Neuronal stem cell (in vitro differentiated cells): ENCODE data around the gene AFF4.

Experiments
- DNase-seq: peaks from one replicate; pipeline ENCODE4 v3.0.0-alpha.2; 2013; ENCODE audit warnings: low spot score
- H2AFZ ChIP-seq: one replicate; pipeline ENCODE4 v1.6.1; 2013; ENCODE audit warnings: mild to moderate bottlenecking, low read length, inconsistent platforms
- H2AK5ac ChIP-seq: 2 replicates; pipeline ENCODE4 v1.6.1; 2013; ENCODE audit warnings: low read depth, mild to moderate bottlenecking, inconsistent platforms, low read length, moderate library complexity, mixed read lengths
- H2BK120ac ChIP-seq: 2 replicates; pipeline ENCODE4 v1.6.1; 2013; ENCODE audit warnings: low read depth, mild to moderate bottlenecking, inconsistent platforms, low read length, moderate library complexity, mixed read lengths
- H2BK12ac ChIP-seq: one replicate; pipeline ENCODE4 v1.6.1; 2013; ENCODE audit warnings: low read length, inconsistent platforms
- H2BK15ac ChIP-seq: 2 replicates; pipeline ENCODE4 v1.6.1; 2013; ENCODE audit warnings: mild to moderate bottlenecking, low read length, inconsistent platforms, mixed read lengths
- H2BK5ac ChIP-seq: one replicate; pipeline ENCODE4 v1.6.1; 2013; ENCODE audit warnings: inconsistent platforms, mild to moderate bottlenecking, low read length, moderate library complexity
- H3K14ac ChIP-seq: one replicate; pipeline ENCODE4 v1.6.1; 2013; ENCODE audit warnings: low read length, inconsistent platforms
- H3K18ac ChIP-seq: 2 replicates; pipeline ENCODE4 v1.6.1; 2013; ENCODE audit warnings: low read length, inconsistent platforms
- H3K23ac ChIP-seq: 2 replicates; pipeline ENCODE4 v1.6.1; 2013; ENCODE audit warnings: low read depth, mild to moderate bottlenecking, mixed read lengths, low read length, inconsistent platforms; ENCODE audit not compliant: poor library complexity
- H3K27ac ChIP-seq: replicated peaks from 3 replicates; pipeline ENCODE4 v1.5.1; 2013; ENCODE audit warnings: low read length, inconsistent platforms
- H3K27me3 ChIP-seq, 3 experiments: 2 replicates each; pipeline ENCODE4 v1.6.1; 2013; ENCODE audit warnings: low read length in 3 of 3, mild to moderate bottlenecking in 2 of 3, inconsistent platforms in 1 of 3, low read depth in 1 of 3, mixed read lengths in 1 of 3, moderate library complexity in 1 of 3; ENCODE audit not compliant: control insufficient read depth in 3 of 3, insufficient read depth in 3 of 3
- H3K36me3 ChIP-seq, 2 donors: replicated peaks in 1 of 2; 2 replicates each; pipeline ENCODE4 v1.6.1; 2013; ENCODE audit warnings: low read length in 2 of 2; ENCODE audit not compliant: control insufficient read depth in 2 of 2, insufficient read depth in 2 of 2
- H3K4ac ChIP-seq: 2 replicates; pipeline ENCODE4 v1.6.1; 2013; ENCODE audit warnings: inconsistent platforms, mild to moderate bottlenecking, low read length, moderate library complexity
- H3K4me1 ChIP-seq, 2 donors: 1 replicate in 1 of 2; 2 replicates in 1 of 2; pipeline ENCODE4 v1.6.1; 2013; ENCODE audit warnings: low read length in 2 of 2, low read depth in 1 of 2; ENCODE audit not compliant: control insufficient read depth in 2 of 2, insufficient read depth in 1 of 2
- H3K4me2 ChIP-seq: one replicate; pipeline ENCODE4 v1.6.1; 2013; ENCODE audit warnings: mild to moderate bottlenecking, low read length, inconsistent platforms; ENCODE audit not compliant: insufficient read depth, poor library complexity, severe bottlenecking
- H3K4me3 ChIP-seq, 2 donors: 2 replicates each; pipeline ENCODE4 v1.5.1; 2013; ENCODE audit warnings: low read length in 2 of 2, mild to moderate bottlenecking in 2 of 2, inconsistent platforms in 1 of 2, moderate library complexity in 1 of 2
- H3K79me1 ChIP-seq: one replicate; pipeline ENCODE4 v1.6.1; 2013; ENCODE audit warnings: low read depth, mild to moderate bottlenecking, inconsistent platforms, low read length, moderate library complexity
- H3K9ac ChIP-seq: one replicate; pipeline ENCODE4 v1.6.1; 2013; ENCODE audit warnings: mild to moderate bottlenecking, low read depth, low read length, inconsistent platforms; ENCODE audit not compliant: poor library complexity
- H3K9me3 ChIP-seq, 2 donors: replicated peaks in 1 of 2; 2 replicates each; pipeline versions ENCODE3 to v1.6.1; 2013; ENCODE audit warnings: low read length in 2 of 2, mild to moderate bottlenecking in 2 of 2, inconsistent platforms in 1 of 2, low read depth in 1 of 2, mixed read lengths in 1 of 2, moderate library complexity in 1 of 2; ENCODE audit not compliant: control insufficient read depth in 2 of 2, insufficient read depth in 1 of 2
- H4K8ac ChIP-seq: one replicate; pipeline ENCODE4 v1.6.1; 2013; ENCODE audit warnings: low read depth, mild to moderate bottlenecking, inconsistent platforms, low read length, moderate library complexity
- H4K91ac ChIP-seq: one replicate; pipeline ENCODE4 v1.6.1; 2013; ENCODE audit warnings: low read length, low read depth, mild to moderate bottlenecking, inconsistent platforms; ENCODE audit not compliant: poor library complexity
- WGBS, 2 donors: extraction: QIAGEN DNeasy Blood & Tissue Kit; methylation state at CpG; one replicate each; pipeline ENCODE4 v1.1.7; 2013; ENCODE audit warnings: missing lambda C conversion rate in 2 of 2, mixed read lengths in 1 of 2; ENCODE audit not compliant: insufficient read length in 2 of 2, insufficient replicate concordance in 1 of 2; ENCODE audit errors: extremely low coverage in 2 of 2; 5-methylcytosine and 5-hydroxymethylcytosine counted together

The AFF4 gene

GRCh38 chr5:132890817-132891216 lies 72.6 kb downstream of the AFF4 start:
- WGBS, 2 donors = no CpG with 5 or more reads among the region's 4 CpGs
- Histone ChIP-seq H3K27me3 (no peaks in the 10 kb centered on the region), H3K79me1 (no peaks in the 10 kb centered on the region), H3K23ac (no peak overlapping the region), H2AK5ac (no peak overlapping the region), H3K4me3 (no peak overlapping the region), H3K4ac (no peak overlapping the region), H2AFZ (no peak overlapping the region), H4K91ac (no peak overlapping the region), H2BK120ac (no peak overlapping the region), H3K9me3 (no peaks in the 10 kb centered on the region), H2BK5ac (no peak overlapping the region), H3K27ac (no peak overlapping the region), H3K18ac (no peak overlapping the region), H3K9ac (no peak overlapping the region), H3K36me3 (peaks cover 20 to 98% of the 10 kb centered on the region in 2 donors), H2BK12ac (no peak overlapping the region), H3K4me2 (no peak overlapping the region), H2BK15ac (no peak overlapping the region), H3K14ac (no peak overlapping the region), H3K4me1 (no peaks in the 10 kb centered on the region), H4K8ac (no peak overlapping the region)
- no peak for DNase-seq

GRCh38 chr5:132889501-132889900 lies 73.9 kb downstream of the AFF4 start:
- no peaks in the 10 kb centered on the region for H3K4me1 ChIP-seq
- no peak overlapping the region for H4K8ac ChIP-seq
- H4K91ac ChIP-seq = no peak overlapping the region
- no peak overlapping the region for H2BK15ac ChIP-seq
- H2BK120ac ChIP-seq = no peak overlapping the region
- no peak overlapping the region for H2BK5ac ChIP-seq
- no peak overlapping the region for H3K4ac ChIP-seq
- H3K27ac ChIP-seq = no peak overlapping the region
- no peaks in the 10 kb centered on the region for H3K79me1 ChIP-seq
- no peak overlapping the region for H2BK12ac ChIP-seq
- H3K18ac ChIP-seq = no peak overlapping the region
- no peak for DNase-seq
- no peak overlapping the region for H3K23ac ChIP-seq
- H3K14ac ChIP-seq = no peak overlapping the region
- H2AK5ac ChIP-seq = no peak overlapping the region
- H3K27me3 ChIP-seq = no peaks in the 10 kb centered on the region
- no peak overlapping the region for H2AFZ ChIP-seq
- H3K36me3 ChIP-seq = peaks cover 18 to 95% of the 10 kb centered on the region in 2 donors
- H3K4me3 ChIP-seq = no peak overlapping the region
- H3K9ac ChIP-seq = no peak overlapping the region
- no peaks in the 10 kb centered on the region for H3K9me3 ChIP-seq
- no peak overlapping the region for H3K4me2 ChIP-seq

- H2BK5ac ChIP-seq = no peak overlapping the region
- no peak overlapping the region for H2BK12ac ChIP-seq
- peaks cover 17 to 95% of the 10 kb centered on the region in 2 donors for H3K36me3 ChIP-seq
- no peak overlapping the region for H2AFZ ChIP-seq
- H3K18ac ChIP-seq = no peak overlapping the region
- no peak overlapping the region for H3K14ac ChIP-seq
- H3K4me2 ChIP-seq = no peak overlapping the region
- H4K8ac ChIP-seq = no peak overlapping the region
- no peak overlapping the region for H4K91ac ChIP-seq
- no peak overlapping the region for H3K27ac ChIP-seq
- no peaks in the 10 kb centered on the region for H3K79me1 ChIP-seq
- H3K23ac ChIP-seq = no peak overlapping the region
- no peaks in the 10 kb centered on the region for H3K9me3 ChIP-seq
- no peaks in the 10 kb centered on the region for H3K4me1 ChIP-seq
- H3K9ac ChIP-seq = no peak overlapping the region
- H3K27me3 ChIP-seq = no peaks in the 10 kb centered on the region
- H2AK5ac ChIP-seq = no peak overlapping the region
- H3K4me3 ChIP-seq = no peak overlapping the region
- no peak overlapping the region for H2BK120ac ChIP-seq
- no peak overlapping the region for H3K4ac ChIP-seq
- no CpG with 5 or more reads among the region's 1 CpG for WGBS, 2 donors
- H2BK15ac ChIP-seq = no peak overlapping the region
- DNase-seq = no peak
Observed at GRCh38 chr5:132887283-132887682, 76.2 kb downstream of the AFF4 start.

- H3K27me3 ChIP-seq = no peaks in the 10 kb centered on the region
- H3K18ac ChIP-seq = no peak overlapping the region
- no peaks in the 10 kb centered on the region for H3K4me1 ChIP-seq
- H2AK5ac ChIP-seq = no peak overlapping the region
- no peak overlapping the region for H2BK5ac ChIP-seq
- no peaks in the 10 kb centered on the region for H3K9me3 ChIP-seq
- H3K27ac ChIP-seq = no peak overlapping the region
- H3K4me3 ChIP-seq = no peak overlapping the region
- no peak overlapping the region for H4K91ac ChIP-seq
- DNase-seq = no peak
- H3K36me3 ChIP-seq = peaks cover 17 to 95% of the 10 kb centered on the region in 2 donors
- no peak overlapping the region for H4K8ac ChIP-seq
- no peak overlapping the region for H3K4ac ChIP-seq
- no peak overlapping the region for H3K14ac ChIP-seq
- H3K9ac ChIP-seq = no peak overlapping the region
- no peak overlapping the region for H2BK12ac ChIP-seq
- H2BK120ac ChIP-seq = no peak overlapping the region
- no peak overlapping the region for H2BK15ac ChIP-seq
- WGBS, 2 donors = no CpG with 5 or more reads among the region's 11 CpGs
- no peaks in the 10 kb centered on the region for H3K79me1 ChIP-seq
- H3K23ac ChIP-seq = no peak overlapping the region
- H2AFZ ChIP-seq = no peak overlapping the region
- no peak overlapping the region for H3K4me2 ChIP-seq
Observed at GRCh38 chr5:132886064-132886823, 77.2 kb downstream of the AFF4 start.
